A673 (cell line): Measurements from ENCODE around the gene MAP1S.

Source experiments
- EZH2 ChIP-seq: fragments of 200-600 bp; sonication (generic); IDR thresholded peaks from 2 replicates; pipeline ENCODE4 v1.6.1; 2017; ENCODE audit warnings: borderline replicate concordance, low read depth, mild to moderate bottlenecking, mixed read lengths, antibody characterized with exemption, low read length; ENCODE audit not compliant: poor library complexity, severe bottlenecking
- TF ChIP-seq, protein P1 (sequence below): fragments of 300-800, 200-600 bp; sonication (generic); conservative IDR thresholded peaks from 2 replicates; pipeline ENCODE4 v1.5.1; 2017; ENCODE audit warnings: low read depth, mild to moderate bottlenecking, antibody characterized with exemption, low read length, moderate library complexity, mixed read lengths

- TF ChIP-seq, protein P1, sequence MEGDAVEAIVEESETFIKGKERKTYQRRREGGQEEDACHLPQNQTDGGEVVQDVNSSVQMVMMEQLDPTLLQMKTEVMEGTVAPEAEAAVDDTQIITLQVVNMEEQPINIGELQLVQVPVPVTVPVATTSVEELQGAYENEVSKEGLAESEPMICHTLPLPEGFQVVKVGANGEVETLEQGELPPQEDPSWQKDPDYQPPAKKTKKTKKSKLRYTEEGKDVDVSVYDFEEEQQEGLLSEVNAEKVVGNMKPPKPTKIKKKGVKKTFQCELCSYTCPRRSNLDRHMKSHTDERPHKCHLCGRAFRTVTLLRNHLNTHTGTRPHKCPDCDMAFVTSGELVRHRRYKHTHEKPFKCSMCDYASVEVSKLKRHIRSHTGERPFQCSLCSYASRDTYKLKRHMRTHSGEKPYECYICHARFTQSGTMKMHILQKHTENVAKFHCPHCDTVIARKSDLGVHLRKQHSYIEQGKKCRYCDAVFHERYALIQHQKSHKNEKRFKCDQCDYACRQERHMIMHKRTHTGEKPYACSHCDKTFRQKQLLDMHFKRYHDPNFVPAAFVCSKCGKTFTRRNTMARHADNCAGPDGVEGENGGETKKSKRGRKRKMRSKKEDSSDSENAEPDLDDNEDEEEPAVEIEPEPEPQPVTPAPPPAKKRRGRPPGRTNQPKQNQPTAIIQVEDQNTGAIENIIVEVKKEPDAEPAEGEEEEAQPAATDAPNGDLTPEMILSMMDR, result no peak
- no peak for TF ChIP-seq EZH2
Measured at GRCh38 chr19:17747205-17748098, 28.2 kb downstream of the MAP1S start.
